ENCODE results near the gene FBXO8. TPM values are rescaled to one million over a fixed set of nuclear protein-coding genes. Genes with fewer than 3 reads are reported as not detected.

Gene FBXO8
- total RNA-seq, 1 experiment from 2014 or later, result 20.3 TPM

DNA sequence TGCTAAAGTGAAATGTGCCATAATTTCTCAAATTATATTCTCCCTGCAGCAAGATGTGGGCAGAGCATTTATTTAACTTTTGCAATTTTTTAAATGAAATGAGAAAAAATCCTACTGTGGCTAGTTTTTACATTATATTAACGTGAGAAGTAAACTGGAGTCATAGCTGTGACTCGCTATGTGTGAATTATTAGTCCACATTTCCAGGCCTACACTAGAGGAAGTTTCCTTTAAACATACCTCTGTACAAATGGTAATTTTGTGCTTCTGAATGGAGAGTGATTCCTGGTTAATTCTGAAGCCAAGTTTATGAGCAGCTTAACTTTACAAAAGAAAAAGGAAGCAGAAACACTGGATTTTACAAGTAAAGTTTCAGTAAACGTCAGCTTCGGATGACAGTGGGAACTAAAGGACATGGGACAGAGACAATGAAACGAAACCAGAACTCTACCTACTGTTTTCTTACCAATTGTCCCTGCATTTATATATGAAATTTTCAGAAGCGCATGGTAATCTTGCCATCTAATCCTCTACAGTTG, 72.4 kb downstream of the FBXO8 start:
- DNase-seq (ENCODE audit: low read depth), result peak; percentile 31

GRCh38 chr4:174210354-174210753, 73.1 kb downstream of the FBXO8 start:
- DNase-seq (ENCODE audit: low read depth), result no peak

DNA sequence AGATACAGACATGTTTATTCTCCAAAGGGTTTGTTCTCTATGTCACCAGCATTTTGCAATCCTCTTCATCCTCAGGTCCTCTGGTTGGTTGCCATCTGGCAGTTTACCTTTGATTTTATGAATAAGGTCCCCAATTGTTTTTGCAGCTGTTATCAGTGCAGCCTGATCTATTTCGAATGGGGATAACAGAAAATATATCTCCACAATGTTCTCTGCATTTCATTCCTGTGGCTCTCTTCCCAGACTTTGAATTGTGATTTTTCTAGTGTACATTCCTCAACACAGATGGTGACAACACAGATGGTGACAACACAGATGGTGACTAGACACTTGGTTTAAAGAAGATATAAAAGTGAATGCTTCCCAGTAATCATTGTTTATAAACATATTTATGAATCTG, 74.1 kb downstream of the FBXO8 start:
- no peak for DNase-seq (ENCODE audit: low read depth)

DNA sequence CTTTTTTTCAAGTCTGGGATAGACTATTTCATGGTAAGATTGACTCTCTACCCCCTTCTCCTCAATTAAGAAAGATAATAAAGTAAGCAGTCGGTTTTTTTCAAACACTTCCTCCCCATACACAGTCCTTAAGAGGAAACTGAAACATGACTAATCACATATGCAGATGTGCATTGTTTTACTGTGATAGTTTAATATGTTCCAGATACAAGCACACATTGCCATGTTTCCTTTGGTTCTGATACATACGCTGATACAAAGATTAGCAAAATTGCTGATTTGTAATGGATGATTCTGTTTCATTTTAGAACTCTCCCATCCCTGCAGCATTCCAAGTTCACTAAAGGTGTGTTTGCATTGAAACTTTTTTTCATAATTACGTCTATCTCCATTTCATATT, 76.1 kb downstream of the FBXO8 start:
- DNase-seq (ENCODE audit: low read depth), result no peak

DNA sequence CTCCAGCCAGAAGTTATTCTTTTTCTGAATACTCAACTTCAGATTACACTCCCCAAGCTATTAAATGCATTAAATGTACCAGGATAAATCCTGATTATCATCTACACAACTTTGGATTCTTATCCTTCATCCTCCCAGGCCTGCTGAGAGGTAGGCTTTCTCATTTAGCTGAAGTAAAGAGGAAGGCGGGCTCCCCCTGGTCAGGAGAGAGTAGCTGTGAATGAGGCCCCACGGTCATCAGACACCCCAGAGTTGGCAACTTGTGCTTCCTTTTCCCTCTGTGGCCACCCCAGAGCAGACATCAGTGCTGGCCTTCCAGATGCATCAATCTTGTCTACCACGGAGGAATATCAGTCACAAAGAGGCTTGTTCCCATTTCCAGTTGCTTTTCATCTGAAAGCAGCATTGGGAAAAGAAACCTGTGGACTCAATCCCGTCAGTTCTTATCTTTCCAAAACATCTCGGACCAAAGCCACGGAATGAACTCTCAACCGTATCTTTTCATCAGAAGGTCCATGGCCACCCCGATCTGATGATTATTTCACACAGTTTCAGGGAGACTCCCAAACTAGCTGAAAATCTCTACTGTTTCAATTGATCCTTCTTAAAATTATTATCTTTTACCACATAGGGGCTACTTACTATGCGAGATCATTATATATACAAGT, 79.2 kb downstream of the FBXO8 start:
- no peak for DNase-seq (ENCODE audit: low read depth)

- no peak for DNase-seq (ENCODE audit: low read depth)
These were observed 81.6 kb downstream of the FBXO8 start for GRCh38 chr4:174201871-174202270.

DNA sequence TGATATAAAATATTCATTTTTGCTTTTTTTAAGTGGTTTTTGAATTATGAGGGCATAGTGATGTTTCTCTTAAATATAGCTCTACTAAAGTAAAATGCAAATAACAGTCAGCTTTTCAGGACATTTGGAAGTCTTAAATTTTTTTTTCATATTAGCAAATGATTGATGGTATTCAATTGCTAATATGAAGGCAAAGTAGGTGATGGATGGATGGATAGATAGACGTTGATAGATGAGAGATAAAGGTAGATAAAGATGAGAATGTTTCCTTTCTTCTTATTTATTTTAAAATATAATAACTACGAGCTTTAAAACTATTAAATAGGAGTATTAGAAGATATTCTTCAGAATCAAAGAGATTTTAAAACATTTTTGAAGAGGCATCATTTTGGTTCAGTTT, 83.7 kb downstream of the FBXO8 start:
- no peak for DNase-seq (ENCODE audit: low read depth)

GRCh38 chr4:174198828-174199227, 84.6 kb downstream of the FBXO8 start:
- DNase-seq (ENCODE audit: low read depth), result peak; percentile 90

DNA sequence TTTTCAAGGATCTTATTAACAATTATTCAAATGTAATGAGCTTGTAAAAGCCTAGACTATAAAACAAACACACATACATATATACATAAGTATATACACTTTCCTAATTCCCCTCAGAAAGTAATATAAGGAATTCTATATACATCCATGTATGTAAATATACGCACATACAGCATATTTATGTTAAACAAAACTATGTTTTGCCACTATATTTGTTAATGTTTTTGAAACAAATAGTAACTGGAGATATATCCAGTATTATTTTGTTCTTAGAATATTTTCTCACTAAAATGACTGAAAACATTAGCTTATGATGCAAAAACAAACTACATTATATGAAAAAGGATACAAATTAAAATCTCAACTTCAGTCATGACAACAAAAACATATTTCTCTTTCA, 85.1 kb downstream of the FBXO8 start:
- DNase-seq (ENCODE audit: low read depth), result no peak

DNA sequence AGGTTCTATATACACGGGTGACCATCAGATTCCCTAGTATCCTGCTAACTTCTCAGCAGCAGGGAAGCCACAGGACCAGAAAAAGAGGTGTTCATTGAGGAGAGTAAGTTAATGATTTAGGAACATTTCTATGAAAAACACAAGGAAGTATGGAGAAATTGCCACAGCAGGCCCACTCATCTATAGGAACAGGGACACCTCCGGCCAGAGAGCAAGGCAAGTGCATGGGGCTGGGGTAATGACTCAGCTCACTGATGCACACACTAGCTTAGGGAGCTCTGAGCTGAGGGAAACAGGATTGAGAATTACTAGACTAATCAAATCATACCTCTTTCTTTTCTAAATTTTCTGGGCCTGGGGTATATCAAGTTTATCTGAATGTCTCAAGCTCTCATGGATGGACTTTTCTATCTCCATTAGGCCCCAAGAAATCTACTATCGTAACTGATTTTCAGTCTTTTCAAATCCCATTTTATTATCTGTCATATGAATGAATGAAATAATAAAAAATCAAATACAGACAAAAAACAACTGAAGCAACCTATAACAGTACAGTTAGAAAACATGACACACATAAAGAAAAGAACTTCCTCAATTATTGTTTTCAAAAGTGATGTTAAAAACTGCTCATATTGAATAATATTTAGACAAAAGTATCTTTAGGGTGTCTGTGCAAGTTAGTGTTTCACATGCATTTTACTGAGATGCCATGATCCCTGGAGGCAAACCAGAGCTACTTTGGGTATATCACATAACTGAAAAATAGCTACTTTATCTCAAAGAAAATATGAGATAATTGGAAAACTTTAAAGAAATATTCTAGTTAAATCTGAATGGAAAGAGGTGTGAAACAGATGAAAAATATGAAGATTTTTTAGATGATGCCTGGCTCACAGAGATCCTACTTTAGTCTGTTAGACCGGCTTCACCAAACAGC, 89.8 kb downstream of the FBXO8 start:
- DNase-seq (ENCODE audit: low read depth), result peak; percentile 37

GRCh38 chr4:174192943-174193342, 90.5 kb downstream of the FBXO8 start:
- DNase-seq (ENCODE audit: low read depth), result no peak

DNA sequence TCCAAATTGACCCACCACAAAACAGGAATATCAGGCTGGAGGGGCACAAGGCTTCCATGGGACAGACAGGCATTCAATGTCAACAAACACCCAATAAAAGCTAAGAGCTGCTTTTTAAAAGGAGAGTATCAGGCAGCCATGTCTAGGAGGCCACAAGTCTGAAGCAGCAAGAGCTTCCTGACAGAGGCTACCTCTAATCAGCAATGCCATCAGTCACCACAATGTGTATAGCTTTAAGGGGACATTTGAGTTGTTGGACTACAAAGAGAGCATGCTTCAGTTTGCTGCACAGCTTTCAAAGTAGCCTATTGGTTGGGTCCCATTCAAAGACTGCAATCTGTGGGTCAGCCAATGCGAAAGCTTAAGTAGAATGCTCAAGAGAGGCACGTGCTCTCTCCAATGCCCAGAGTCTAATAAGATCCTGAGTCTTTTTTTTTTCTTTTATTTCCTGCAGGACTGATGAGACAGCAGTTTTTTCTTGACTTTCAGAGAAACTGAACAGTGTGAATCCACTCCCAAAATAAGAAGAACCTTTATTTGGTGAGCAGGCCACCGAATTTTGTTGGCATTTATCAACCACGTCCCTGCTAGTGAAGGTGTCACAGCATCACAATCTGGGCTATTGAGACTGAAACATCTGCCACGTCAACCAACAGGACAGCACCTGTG, 92.5 kb downstream of the FBXO8 start:
- no peak for DNase-seq (ENCODE audit: low read depth)

DNA sequence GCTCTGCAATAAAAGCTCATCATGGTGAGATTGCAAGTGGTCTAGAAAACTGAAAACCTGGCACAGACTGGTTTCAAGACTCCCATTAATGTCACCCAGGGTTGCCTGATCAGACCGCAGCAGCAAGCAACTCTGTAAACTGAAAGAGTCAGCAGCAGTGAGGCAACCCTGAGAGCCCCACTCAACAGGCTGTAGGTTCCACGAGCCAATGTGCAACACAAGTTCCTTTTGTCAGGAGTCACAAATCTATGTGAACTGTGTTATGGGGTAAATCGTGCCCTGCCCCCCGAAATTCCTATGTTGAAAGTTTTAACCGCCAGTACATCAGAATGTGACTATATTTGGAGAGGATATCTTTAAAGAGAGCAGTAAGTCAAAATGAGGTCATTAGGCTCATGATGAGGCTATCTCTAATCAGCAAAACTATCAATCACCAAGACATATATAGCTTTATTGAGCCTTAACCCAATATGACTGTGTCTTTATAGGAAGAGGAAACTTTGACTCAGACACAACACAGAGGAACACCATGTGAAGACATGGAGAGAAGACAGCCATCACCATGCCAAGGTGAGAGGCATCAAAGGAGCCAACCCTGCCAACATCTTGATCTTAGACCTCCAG, 94.0 kb downstream of the FBXO8 start:
- no peak for DNase-seq (ENCODE audit: low read depth)

Other genes with a start within 250 kb of the FBXO8 start
- gene CEP44, start 244 bp upstream of the FBXO8 start, total RNA-seq (2014; rRNA removed; shearing (Covaris generic)), result 12.4 and 13.9 TPM in 2 replicates
- gene HPGD, start 238.8 kb upstream of the FBXO8 start, total RNA-seq (2014; rRNA removed; shearing (Covaris generic)), result 0.30 and 1.6 TPM in 2 replicates